ENCODE results near the gene LRRC47. TPM values are rescaled to one million over a fixed set of nuclear protein-coding genes. Genes with fewer than 3 reads are reported as not detected.

Gene LRRC47
- 32.7 and 35.5 TPM in 2 replicates for total RNA-seq

GRCh38 chr1:3796215-3797061 is at the start of gene LRRC47:
TSS of gene LRRC47 (minus strand) at chr1:3796498. CDS start at chr1:3796476, 22 bp downstream.

GRCh38 chr1:3772715-3773571 is 23.4 kb downstream of the LRRC47 start, which contains the start of gene SMIM1:
TSS of gene SMIM1 (plus strand) at chr1:3772749. CDS start at chr1:3775374, 2,625 bp downstream.

GRCh38 chr1:3752400-3752945 is 43.8 kb downstream of the LRRC47 start, which contains the start of gene CCDC27:
TSS of gene CCDC27 (plus strand) at chr1:3752450. CDS start at chr1:3752482, 32 bp downstream.

Other genes starting within 250 kb of the LRRC47 start
- 1.2 and 2.4 TPM in 2 replicates for gene MEGF6, start 185.0 kb downstream of the LRRC47 start, total RNA-seq
- 15.2 and 19.9 TPM in 2 replicates for gene TPRG1L, start 171.5 kb downstream of the LRRC47 start, total RNA-seq
- 14.2 and 39.6 TPM in 2 replicates for gene WRAP73, start 146.4 kb downstream of the LRRC47 start, total RNA-seq
- gene TP73, start 144.0 kb downstream of the LRRC47 start, total RNA-seq = 0.55 and 2.1 TPM in 2 replicates
- not detected in 2 replicates for gene CCDC27, start 44.0 kb downstream of the LRRC47 start, total RNA-seq
- 11.9 TPM in 1 of 2 replicates, not detected in the other for gene SMIM1, start 23.7 kb downstream of the LRRC47 start, total RNA-seq
- 18.3 and 26.9 TPM in 2 replicates for gene CEP104, start 60.7 kb upstream of the LRRC47 start, total RNA-seq
- gene DFFB, start 61.0 kb upstream of the LRRC47 start, total RNA-seq = 5.6 and 6.4 TPM in 2 replicates
- gene C1orf174, start 103.8 kb upstream of the LRRC47 start, total RNA-seq = 26.0 and 34.2 TPM in 2 replicates

Measured in hair follicular keratinocyte (primary cell).